ENCODE results near the gene CATSPER3.
A peak's percentile ranks its signal among the peaks of the same experiment; 100 is the strongest.

Gene CATSPER3

GRCh38 chr5:135034963-135035677 is 67.4 kb downstream of the CATSPER3 start:
- H3K9me3 Mint-ChIP-seq, result no peaks in the 10 kb centered on the region
- H3K27me3 Mint-ChIP-seq, result peaks cover 82% of the 10 kb centered on the region
- DNase-seq, result no peak
- no peak overlapping the region for H3K27ac Mint-ChIP-seq
- peak overlapping the region; percentile 73 for H3K4me3 Mint-ChIP-seq
- H3K36me3 Mint-ChIP-seq (ENCODE audit: low read depth), result no peaks in the 10 kb centered on the region
- H3K4me1 Mint-ChIP-seq (ENCODE audit: low read depth), result peaks cover 36% of the 10 kb centered on the region

DNA sequence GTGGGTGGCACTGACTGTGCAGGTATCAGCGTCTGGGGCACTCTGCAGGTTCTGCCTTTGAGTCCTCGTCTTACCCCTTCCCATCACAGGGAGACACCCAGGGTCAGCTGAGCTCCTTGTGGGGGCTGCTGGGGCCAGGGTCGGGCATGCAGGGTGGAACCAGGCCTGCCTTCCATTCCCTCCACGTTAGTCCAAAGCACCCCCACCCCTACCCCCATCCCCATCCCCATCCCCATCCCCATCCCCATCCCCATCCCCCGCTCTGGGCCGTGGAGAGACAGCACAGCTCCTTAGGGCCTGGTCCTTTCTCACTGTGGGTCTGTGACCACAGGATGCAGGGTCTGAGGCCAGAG is 67.9 kb downstream of the CATSPER3 start:
- H3K27me3 Mint-ChIP-seq, result peaks cover 82% of the 10 kb centered on the region
- DNase-seq, result no peak
- peaks cover 36% of the 10 kb centered on the region for H3K4me1 Mint-ChIP-seq (ENCODE audit: low read depth)
- H3K27ac Mint-ChIP-seq, result no peak overlapping the region
- no peak overlapping the region for H3K4me3 Mint-ChIP-seq
- no peaks in the 10 kb centered on the region for H3K36me3 Mint-ChIP-seq (ENCODE audit: low read depth)
- no peaks in the 10 kb centered on the region for H3K9me3 Mint-ChIP-seq

DNA sequence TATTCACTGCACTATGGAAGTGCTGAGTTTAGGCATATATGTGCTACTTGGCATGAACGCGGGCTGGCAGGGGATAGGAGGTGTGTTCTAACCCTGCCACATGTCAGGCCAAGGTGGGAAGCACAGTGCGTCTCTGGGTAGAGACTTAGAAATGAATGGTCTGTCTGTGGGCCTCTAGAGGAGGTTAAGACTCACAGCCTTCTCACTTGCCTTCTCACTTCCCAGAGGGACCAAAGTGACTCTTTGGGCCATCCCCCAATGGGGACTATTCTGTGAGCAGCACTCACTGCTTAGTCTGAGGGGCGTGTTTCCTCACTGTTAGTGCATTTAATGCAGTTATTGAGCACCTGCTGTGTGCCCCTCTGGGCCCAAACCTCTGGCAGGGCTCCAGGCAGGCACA is 68.7 kb downstream of the CATSPER3 start:
- no peak overlapping the region for H3K4me3 Mint-ChIP-seq
- peaks cover 32% of the 10 kb centered on the region for H3K4me1 Mint-ChIP-seq (ENCODE audit: low read depth)
- no peaks in the 10 kb centered on the region for H3K36me3 Mint-ChIP-seq (ENCODE audit: low read depth)
- DNase-seq, result no peak
- no peaks in the 10 kb centered on the region for H3K9me3 Mint-ChIP-seq
- no peak overlapping the region for H3K27ac Mint-ChIP-seq
- peaks cover 82% of the 10 kb centered on the region for H3K27me3 Mint-ChIP-seq

GRCh38 chr5:135037519-135038204 is 70.0 kb downstream of the CATSPER3 start:
- no peak for DNase-seq
- Mint-ChIP-seq H3K9me3 (no peaks in the 10 kb centered on the region), H3K27ac (no peak overlapping the region), H3K36me3 (ENCODE audit: low read depth) (no peaks in the 10 kb centered on the region), H3K27me3 (peaks cover 82% of the 10 kb centered on the region), H3K4me1 (ENCODE audit: low read depth) (peaks cover 25% of the 10 kb centered on the region), H3K4me3 (no peak overlapping the region)

- Mint-ChIP-seq H3K36me3 (ENCODE audit: low read depth) (no peaks in the 10 kb centered on the region), H3K27ac (no peak overlapping the region), H3K9me3 (no peaks in the 10 kb centered on the region), H3K4me1 (ENCODE audit: low read depth) (peaks cover 21% of the 10 kb centered on the region), H3K4me3 (no peak overlapping the region), H3K27me3 (peaks cover 85% of the 10 kb centered on the region)
- no peak for DNase-seq
Measured at GRCh38 chr5:135038205-135038812, 70.6 kb downstream of the CATSPER3 start.

DNA sequence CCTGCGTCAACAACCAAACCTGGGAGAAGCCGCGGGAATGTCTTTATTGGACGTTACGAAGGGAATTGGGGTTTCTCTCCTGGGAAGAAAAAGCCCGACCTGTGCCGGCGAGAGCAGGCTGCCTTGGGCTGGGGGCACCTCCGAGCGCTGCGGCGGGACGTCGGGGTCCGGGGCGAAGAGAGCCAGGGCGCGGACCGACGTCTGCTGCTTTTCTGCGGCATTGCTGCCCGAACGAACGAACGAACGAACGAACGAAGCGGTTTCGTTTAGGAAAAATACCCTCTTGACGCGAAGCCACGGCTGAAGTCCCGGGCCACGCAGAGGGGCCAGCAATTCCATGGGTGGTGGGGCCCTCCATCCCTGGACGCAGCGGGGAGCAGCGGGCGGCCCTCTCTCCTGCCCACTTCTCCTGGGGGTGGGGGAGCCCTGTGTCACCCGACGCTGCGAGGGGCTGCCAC is 71.1 kb downstream of the CATSPER3 start:
- H3K4me3 Mint-ChIP-seq, result no peak overlapping the region
- peaks cover 20% of the 10 kb centered on the region for H3K4me1 Mint-ChIP-seq (ENCODE audit: low read depth)
- H3K36me3 Mint-ChIP-seq (ENCODE audit: low read depth), result no peaks in the 10 kb centered on the region
- peaks cover 88% of the 10 kb centered on the region for H3K27me3 Mint-ChIP-seq
- no peak overlapping the region for H3K27ac Mint-ChIP-seq
- H3K9me3 Mint-ChIP-seq, result no peaks in the 10 kb centered on the region
- no peak for DNase-seq

DNA sequence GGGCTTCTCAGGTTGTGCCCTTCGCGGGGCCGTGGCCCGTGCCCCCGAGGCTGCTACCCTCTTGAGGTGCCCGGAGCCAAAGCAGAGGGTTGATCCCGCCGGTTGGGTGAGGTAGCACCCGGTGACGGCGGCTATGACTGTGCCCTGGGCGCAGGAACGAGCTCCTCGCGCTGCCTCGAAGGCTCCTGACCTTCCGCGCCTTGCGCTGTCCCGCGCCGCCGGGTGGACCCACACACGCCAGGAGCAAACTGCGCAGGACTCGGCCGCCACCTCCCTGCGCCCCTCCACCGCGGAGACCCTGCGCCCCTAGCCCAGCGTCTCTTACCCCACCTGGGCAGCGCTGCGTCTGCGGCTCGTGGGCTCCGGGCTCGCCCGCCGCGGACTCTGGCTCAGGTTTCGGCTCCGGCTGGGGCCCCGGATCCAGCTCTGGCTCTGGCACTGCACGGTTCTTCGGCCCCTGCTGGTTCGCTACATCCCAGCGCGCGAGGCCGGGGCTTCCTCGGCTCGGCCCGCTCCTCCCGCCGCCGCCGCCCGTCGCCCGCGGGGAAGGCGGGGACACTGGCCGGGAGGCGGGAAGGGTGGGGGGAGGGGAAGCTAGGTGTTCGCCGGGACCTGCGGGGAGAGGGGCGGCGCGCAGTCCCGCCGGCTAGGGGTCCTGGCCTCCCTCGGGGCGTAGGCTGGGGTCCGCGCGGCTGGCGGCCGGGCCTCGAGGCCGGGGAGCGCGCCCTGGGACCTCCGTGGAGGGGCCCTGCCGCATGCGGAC is 71.7 kb downstream of the CATSPER3 start:
- DNase-seq, result peak; percentile 51
- Mint-ChIP-seq H3K9me3 (no peaks in the 10 kb centered on the region), H3K36me3 (ENCODE audit: low read depth) (no peaks in the 10 kb centered on the region), H3K27me3 (peaks cover 92% of the 10 kb centered on the region), H3K27ac (no peak overlapping the region), H3K4me3 (no peak overlapping the region), H3K4me1 (ENCODE audit: low read depth) (peaks cover 18% of the 10 kb centered on the region)

GRCh38 chr5:135040034-135040332 is 72.3 kb downstream of the CATSPER3 start:
- Mint-ChIP-seq H3K27me3 (peaks cover 91% of the 10 kb centered on the region), H3K27ac (no peak overlapping the region), H3K4me1 (ENCODE audit: low read depth) (peaks cover 14% of the 10 kb centered on the region), H3K4me3 (no peak overlapping the region), H3K36me3 (ENCODE audit: low read depth) (no peaks in the 10 kb centered on the region), H3K9me3 (no peaks in the 10 kb centered on the region)
- DNase-seq, result no peak

- no peak for DNase-seq
- peaks cover 91% of the 10 kb centered on the region for H3K27me3 Mint-ChIP-seq
- no peaks in the 10 kb centered on the region for H3K36me3 Mint-ChIP-seq (ENCODE audit: low read depth)
- H3K4me1 Mint-ChIP-seq (ENCODE audit: low read depth), result peaks cover 14% of the 10 kb centered on the region
- H3K4me3 Mint-ChIP-seq, result no peak overlapping the region
- no peak overlapping the region for H3K27ac Mint-ChIP-seq
- no peaks in the 10 kb centered on the region for H3K9me3 Mint-ChIP-seq
Measured at GRCh38 chr5:135040333-135041144, 72.8 kb downstream of the CATSPER3 start.

GRCh38 chr5:135041145-135041587 is 73.5 kb downstream of the CATSPER3 start:
- Mint-ChIP-seq H3K27ac (no peak overlapping the region), H3K27me3 (peaks cover 89% of the 10 kb centered on the region), H3K4me1 (ENCODE audit: low read depth) (peaks cover 14% of the 10 kb centered on the region), H3K36me3 (ENCODE audit: low read depth) (no peaks in the 10 kb centered on the region), H3K9me3 (no peaks in the 10 kb centered on the region), H3K4me3 (no peak overlapping the region)
- DNase-seq, result no peak

DNA sequence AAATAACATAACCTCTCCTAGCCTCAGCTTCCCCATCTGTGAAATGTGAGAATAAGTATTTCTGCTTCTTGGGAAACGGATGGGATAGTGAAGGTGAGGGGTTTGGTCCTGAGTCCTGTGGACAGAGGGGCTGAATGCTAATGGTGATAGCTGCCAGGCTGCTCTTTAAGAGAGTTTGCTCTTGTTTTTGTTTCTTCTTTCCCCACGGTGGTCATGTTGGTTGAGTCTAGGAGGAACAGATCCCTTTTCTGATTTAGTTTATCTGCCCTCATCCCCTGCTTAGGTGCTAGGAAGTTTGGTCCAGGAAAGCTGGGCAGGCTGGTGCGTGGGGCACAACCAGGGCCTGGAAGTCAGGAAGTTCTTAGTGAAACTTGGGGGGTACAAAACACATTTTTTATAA is 74.0 kb downstream of the CATSPER3 start:
- Mint-ChIP-seq H3K9me3 (no peaks in the 10 kb centered on the region), H3K4me3 (no peak overlapping the region), H3K36me3 (ENCODE audit: low read depth) (no peaks in the 10 kb centered on the region), H3K27me3 (peaks cover 89% of the 10 kb centered on the region), H3K4me1 (ENCODE audit: low read depth) (peaks cover 14% of the 10 kb centered on the region), H3K27ac (no peak overlapping the region)
- no peak for DNase-seq

DNA sequence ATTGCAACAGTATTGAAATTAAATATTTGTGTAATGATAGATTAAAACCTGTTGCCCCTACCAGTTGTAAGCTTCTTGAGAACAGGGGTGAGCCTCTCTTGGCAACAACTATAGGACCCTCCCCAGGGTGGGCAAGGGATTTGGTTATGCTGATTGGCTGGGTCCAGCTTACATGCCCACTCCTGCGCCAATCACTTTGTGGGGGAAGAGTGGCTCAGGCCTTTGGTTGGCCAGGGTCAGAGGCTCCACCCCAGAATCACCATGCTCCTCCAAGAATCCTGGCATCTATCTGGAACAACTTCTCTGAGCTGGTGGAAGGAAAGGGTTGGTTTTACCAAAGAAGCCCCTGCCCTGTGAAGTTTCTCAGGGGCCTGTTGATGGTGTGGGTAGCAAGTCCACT is 74.9 kb downstream of the CATSPER3 start:
- no peak overlapping the region for H3K27ac Mint-ChIP-seq
- no peak overlapping the region for H3K4me3 Mint-ChIP-seq
- peaks cover 87% of the 10 kb centered on the region for H3K27me3 Mint-ChIP-seq

DNA sequence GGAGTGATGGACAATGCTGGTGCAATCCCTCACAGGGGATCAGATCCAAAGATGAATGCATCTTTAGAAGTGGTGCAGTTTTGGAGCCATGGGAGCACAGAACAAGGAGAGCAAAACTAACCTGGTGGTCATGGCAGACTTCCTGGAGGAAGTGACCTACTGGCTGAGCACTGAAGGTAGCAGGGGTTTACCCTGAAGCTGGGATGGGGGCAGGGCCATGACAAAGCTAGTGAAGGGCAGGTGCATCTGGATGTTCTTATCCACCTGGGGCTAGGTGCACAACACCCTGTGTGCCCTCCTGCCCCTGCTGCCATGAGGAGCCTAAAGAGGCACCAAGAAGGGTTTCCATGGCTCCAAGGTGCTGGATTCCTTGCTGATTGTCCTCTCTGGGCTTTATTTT is 77.8 kb downstream of the CATSPER3 start:
- H3K4me3 Mint-ChIP-seq, result no peak overlapping the region
- no peak for DNase-seq
- no peak overlapping the region for H3K27ac Mint-ChIP-seq
- no peaks in the 10 kb centered on the region for H3K36me3 Mint-ChIP-seq (ENCODE audit: low read depth)
- H3K9me3 Mint-ChIP-seq, result no peaks in the 10 kb centered on the region
- H3K27me3 Mint-ChIP-seq, result peaks cover 83% of the 10 kb centered on the region
- peaks cover 4% of the 10 kb centered on the region for H3K4me1 Mint-ChIP-seq (ENCODE audit: low read depth)

More for the DNA sequence above, 74.9 kb downstream of the CATSPER3 start:
- H3K36me3 Mint-ChIP-seq (ENCODE audit: low read depth), result no peaks in the 10 kb centered on the region
- H3K4me1 Mint-ChIP-seq (ENCODE audit: low read depth), result peaks cover 14% of the 10 kb centered on the region
- H3K9me3 Mint-ChIP-seq, result no peaks in the 10 kb centered on the region
- DNase-seq, result no peak
